Frontal cortex (tissue), 4 donors: ENCODE results near the gene PLCB1. TPM values are rescaled to one million over a fixed set of nuclear protein-coding genes. Genes with fewer than 3 reads are reported as not detected.
A peak's percentile ranks its signal among the peaks of the same experiment; 100 is the strongest.

Experiments used
- DNase-seq, 2 donors: peaks; one replicate each; pipeline ENCODE4 v3.0.0; 2012; ENCODE audit warnings: low spot score in 2 of 2
- FAIRE-seq: peaks from 2 replicates; lab custom pipeline; 2012; peaks lifted over from hg19 to GRCh38; lab: Jason Lieb, UNC
- total RNA-seq: library from RNA; depleted of rRNA; stranded (reverse); fragments of >200 nt; gene quantifications from one replicate; pipeline ENCODE4 v1.2.3, GENCODE V29; 2014
- donor health status: control.
- donor health status: control.
- donor health status: control.

Gene PLCB1
- total RNA-seq, 1 donor from 2014 or later: 48.9 TPM

DNA sequence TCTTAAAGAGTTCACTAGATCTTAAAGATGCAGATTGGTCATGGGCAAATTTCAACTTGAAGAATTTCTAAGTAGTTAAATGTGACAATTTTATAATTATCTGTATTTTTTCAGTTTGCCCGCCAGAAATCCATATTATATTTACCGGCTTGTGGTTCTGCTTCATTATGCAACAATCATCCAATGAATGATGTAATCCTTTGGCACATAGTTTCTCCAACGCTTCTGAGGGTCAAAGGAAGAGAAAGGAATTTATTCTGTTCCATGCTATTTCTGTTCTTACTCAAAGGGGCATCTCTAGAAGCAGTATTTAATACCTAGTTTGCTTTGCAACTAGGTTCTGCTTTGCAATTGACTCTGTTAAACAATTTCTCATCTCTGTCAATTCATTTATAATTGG, 577.6 kb downstream of the PLCB1 start:
- DNase-seq: no peak
- no peak for FAIRE-seq

DNA sequence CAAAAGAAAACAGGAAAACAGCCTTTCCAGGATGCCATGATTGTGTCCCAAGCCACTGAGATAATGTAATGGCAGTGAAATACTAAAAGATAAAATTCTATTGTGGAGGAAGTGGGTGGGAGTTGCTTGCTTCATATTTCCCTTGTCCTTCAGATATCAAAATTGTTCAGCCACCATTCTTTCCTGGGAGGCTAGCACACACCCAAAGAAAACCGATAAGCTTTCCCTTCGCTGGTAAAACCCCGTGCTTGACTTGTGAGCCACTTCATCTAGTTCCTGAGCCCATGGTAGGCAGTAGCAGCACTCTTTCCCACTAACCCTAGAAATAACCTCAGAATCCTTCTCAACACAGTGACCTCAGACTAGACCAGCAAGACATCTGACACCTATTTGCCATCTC, 579.4 kb downstream of the PLCB1 start:
- FAIRE-seq (no peak), DNase-seq (no peak)

DNA sequence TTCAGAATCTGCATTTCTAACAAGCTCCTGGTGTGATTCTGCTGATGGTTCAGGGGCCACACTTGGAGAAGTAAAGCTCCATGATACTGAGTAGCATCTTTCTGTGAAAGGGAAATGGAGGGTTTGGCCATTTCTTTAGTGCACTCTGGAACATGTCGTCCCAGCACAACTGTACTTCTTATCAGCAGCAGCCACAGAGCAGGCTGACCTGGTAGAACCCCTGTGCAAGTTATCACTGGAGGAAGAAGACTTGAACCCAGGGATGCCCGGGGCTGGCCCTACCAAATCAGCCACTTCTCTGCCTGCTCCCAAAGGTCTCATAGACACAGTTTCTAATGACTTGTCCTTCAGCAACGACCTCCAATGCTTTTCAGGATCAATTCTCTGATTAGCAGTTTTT, 582.1 kb downstream of the PLCB1 start:
- no peak for DNase-seq
- FAIRE-seq: no peak

DNA sequence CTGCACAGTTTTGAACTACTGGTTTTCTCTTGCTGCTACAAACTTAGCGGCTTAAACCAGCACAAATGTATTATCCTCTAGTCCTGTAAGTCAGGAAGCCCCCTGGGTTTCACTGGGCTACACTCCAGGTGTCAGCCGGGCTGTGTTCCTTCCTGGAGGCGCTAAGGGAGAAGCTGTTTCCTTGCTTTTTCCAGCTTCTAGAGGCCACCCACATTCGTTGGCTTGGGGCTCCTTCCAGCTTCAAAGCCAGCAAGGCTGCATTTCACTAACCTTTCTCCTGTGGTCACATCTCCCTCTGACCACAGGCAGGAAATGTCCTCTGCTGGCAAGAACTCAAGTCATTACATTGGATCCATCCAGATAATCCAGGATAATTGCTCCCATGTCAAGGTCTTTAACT, 586.2 kb downstream of the PLCB1 start:
- DNase-seq (no peak), FAIRE-seq (no peak)

DNA sequence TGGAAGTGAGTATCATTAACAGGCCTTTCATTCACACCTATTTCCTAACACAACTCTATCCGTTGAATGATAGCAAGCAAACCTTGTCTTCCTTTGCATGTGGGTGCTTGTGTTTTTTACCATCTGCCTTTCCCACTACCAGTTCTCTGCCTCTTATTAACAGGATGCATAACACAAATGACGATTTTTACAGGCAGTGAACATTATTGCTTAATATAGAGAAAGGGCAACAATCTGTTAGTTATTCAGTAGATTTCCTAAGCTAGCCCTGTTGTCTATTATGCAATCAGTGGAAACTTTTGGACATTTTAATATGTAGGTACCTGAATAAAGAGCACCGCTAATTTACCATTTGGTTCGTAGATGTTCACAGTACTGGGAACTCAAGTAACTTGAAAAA, 588.0 kb downstream of the PLCB1 start:
- DNase-seq (no peak), FAIRE-seq (no peak)

DNA sequence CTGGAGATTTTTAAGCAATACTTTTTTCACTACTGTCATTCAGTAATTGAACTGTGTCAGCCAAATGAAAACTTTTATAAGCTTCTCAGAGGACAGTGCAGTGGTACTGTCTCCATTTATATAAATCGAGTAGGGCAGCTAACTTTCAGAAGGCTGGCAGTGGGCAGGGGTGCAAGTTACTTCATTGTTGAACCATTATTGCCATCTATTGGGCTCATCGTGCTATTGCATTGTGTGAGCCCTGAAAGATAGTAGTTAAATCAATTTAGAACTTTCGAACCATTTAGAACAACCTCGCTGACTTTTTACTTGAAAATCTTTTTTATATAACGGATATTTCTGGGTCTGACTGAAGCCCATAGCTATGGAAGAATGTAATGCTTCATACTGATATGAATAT, 589.0 kb downstream of the PLCB1 start:
- FAIRE-seq (peak; percentile 44), DNase-seq (no peak)

DNA sequence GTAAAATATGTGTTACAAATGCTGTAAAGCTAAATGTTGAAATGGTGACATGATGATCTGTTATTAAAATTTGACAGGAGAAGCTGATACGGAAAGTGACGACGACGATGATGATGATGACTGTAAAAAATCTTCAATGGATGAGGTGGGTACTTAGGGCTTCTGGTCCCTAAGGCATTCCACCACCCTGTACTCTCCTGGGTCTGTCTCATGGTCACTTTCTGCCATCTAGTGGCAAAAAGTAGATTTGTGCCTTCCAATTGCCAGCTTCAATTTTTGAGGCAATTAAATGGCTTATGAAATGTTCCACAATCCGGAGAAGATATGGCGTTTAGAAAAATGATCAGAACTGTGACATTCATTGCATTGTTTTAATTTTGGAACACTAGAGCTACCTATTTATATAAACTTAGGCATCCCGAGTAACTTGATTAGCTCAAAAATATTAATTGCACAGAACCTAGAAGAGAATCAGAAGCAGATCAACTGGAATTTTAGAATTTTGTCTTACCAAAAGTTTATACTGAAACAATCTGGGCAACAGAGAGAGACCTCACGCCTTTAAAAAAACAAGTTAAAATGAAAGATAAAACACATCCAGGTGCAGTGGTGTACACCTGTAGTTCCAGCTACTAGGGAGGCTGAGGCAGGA, 590.3 kb downstream of the PLCB1 start:
- FAIRE-seq: peak; percentile 64

DNA sequence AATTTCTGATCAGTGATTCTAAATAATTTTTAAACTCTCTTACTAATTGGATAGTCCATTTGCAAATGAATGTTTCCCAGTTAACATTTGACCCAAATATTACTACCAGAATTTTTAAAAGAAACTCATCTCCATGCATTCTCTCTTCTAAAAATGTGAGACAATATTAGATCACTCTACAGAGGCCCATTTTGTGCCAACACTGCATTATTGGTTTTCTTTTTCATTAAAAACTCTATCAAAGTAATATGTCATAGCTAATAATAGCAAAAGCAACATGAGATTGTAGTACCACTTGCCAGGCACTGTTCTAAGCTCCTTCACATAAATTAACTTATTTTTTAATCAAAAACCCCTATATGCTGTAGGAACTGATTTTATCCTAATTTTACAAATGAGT, 591.2 kb downstream of the PLCB1 start:
- DNase-seq (no peak), FAIRE-seq (no peak)

More for the DNA sequence above, 590.3 kb downstream of the PLCB1 start:
- DNase-seq: peak in 1 of 2 donors; percentile 7

DNA sequence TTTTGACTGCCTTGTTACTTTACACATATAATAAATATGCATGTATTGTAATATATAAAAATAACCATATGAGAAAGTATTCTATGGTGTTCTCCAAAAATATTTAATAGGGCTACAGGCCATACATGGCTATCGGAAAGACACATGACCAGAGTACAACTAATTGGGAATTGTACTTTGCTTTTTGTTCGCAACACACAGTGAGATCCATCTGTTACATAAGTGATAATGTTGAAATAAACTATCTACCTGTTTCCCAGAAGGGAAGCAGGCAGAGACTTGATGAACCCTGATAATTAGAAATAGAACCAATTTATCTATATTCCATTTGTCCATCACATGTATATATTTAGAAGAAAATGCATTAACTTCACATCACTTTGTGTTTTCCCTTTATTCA, 592.8 kb downstream of the PLCB1 start:
- no peak for FAIRE-seq

DNA sequence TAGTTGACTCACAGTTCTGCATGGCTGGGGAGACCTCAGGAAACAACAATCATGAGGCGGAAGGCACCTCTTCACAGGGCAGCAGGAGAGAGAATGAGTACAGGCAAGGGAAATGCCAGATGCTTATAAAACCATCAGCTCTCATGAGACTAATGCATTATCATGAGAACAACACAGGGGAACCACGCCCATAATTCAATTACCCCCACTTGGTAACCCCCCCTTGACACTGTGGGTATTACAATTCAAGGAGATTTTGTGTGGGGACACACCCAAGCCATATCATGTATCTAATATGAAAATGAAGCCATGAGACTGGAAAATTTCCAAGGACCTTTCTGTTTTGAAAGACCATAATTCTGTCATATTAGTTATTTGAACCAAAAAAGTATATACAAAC, 594.4 kb downstream of the PLCB1 start:
- FAIRE-seq (no peak), DNase-seq (no peak)

More for the DNA sequence above, 592.8 kb downstream of the PLCB1 start:
- no peak for DNase-seq

DNA sequence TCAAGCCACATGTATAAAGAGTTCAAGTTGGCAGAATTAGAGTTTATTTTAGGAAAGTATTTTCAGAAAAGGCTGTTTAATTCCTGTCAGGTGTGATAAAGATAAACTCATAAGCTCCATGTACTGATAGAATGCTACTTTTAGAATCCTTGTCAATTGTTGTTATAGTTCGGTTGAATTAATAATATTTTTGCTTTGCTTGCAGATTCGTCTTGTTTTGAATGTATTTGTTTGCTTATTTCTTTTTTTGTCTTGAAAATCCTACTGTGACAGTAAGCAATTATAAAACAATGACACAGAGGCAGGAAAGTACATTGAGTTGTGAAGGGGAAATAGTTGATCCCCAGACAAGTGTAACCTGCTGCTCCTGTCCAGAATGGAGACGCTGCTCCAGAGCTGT, 602.9 kb downstream of the PLCB1 start:
- FAIRE-seq (no peak), DNase-seq (no peak)

DNA sequence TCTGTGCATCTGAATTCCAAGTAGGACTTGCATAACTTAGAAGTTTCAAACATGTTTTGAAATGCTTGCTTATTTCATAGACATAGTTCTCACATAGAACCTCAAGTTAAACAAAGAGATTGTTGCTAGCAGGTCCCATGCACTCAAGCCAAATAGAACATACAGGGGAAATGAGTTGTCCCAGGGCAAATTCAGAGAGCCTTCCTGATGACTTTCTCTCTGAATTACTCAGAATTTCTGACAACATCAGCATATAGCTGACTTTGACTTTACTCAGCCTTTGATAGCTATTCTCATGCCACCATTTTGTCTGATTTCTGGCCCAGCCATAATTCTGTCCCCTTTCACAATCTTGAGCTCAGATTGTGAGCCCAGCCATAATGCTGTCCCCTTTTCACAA, 603.6 kb downstream of the PLCB1 start:
- DNase-seq (no peak), FAIRE-seq (no peak)

DNA sequence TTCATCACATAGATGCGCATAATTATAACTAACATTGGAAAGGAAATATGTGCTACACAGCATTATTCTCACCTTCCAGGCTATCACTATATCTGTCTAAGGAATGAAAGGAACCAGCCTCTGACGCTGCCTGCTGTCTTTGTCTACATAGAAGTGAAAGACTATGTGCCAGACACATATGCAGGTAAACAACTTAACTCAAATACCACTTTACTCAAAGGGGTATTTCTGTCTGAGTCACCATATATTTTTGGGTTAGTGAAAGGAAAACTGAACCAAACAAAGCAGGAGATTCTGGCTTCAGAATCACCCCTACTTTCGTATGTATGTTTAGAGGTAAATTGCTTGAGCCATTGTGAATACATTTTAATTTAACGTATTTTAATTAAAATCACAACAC, 608.2 kb downstream of the PLCB1 start:
- DNase-seq (no peak), FAIRE-seq (no peak)

DNA sequence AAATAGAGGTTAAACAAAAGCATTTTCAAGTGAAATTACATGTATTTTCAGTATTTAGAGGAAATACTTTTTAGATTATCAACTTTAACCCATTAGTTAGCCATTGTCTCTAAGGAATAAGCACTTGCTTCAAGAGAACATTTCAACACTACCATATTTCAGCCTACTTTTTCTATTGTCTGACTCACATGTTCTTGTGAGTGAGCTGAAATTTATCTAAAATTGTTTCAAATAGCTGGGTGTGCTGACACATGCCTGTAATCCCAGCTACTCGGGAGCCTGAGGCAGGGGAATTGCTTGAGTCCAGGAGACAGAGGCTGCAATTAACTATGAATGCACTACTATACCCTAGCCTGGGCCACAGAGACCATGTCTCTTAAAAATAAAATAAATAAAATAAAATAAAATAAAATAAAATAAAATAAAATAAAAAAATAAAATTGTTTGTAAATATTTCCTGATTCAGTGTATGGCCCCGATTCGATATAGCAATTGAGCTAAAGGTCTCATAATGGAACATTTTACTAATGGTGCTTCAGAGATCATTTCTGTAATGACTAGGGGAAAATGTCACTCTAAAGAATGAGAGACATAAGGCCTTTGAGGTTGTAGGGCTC, 612.3 kb downstream of the PLCB1 start:
- DNase-seq: no peak
- no peak for FAIRE-seq

DNA sequence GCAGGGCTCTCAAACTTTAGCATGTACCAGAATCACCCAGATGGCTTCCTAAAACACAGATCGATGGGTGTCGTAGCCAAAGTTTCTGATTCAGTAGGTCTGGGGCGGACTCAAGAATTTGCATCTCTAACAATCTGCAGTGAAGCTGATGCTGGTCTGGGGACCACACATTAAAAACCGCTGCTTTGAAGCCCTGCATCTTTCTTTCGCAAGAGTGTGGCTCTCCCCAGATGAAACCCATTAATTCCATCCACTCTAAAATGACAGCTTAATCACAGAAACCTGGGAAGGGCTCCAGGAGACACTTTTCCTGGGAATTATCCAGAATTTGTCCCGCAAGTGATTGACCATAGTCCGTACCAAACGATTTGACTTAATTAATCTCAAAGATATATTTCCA, 617.0 kb downstream of the PLCB1 start:
- DNase-seq: no peak
- no peak for FAIRE-seq

DNA sequence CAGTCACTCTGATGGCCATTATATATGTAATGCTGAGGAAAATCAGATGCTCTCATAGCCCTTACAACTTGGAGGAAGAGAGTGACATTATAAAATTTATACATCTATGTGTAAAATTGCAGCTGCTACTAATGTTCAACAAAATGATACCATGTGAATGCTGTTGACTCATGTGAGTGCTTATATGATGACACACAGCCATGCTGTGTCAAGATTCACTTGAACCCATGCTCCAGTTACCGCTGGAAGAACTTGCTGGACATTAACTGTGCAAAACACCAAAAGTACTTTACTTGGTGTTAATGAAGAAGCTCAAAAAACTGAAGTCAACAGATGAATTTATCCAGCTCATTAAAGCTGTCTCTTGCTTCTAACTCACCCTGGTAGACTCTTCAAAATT, 617.9 kb downstream of the PLCB1 start:
- no peak for FAIRE-seq
- no peak for DNase-seq

DNA sequence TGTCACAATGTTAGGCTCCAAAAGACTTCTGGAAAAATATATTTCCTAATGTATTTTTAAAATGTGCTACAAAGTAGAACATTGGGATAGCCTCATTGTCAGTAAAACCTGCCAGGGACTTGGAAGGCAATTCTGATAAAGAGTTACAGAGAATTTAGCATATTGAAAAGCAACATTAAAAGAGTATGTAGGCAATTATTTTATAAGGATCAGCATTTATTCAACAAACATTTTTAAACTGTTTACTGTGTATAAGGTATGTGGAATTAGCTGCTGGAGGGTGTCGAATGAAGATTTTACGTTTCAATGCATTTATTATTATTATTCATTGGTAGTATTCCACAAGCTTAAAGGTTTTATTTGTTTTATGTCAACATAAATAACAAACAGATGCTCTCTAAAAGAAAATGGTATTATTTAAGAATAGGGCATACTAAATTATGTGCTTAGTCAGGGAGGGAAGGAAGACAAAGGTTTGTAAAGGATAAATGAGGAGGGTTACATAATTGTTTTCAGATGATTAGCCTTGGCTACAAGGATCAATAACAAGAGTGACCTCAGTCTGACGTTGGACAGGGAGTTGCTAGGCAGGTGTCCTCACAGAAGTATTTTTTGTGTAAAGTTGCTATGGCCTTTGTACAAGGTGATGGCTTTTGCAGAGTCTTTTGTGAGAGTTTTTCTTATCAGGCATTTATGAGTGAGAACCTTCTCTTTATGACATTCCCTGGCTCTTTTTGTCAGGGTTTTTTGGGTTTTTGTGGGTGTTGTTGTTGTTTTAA, 623.5 kb downstream of the PLCB1 start:
- DNase-seq (no peak), FAIRE-seq (no peak)

DNA sequence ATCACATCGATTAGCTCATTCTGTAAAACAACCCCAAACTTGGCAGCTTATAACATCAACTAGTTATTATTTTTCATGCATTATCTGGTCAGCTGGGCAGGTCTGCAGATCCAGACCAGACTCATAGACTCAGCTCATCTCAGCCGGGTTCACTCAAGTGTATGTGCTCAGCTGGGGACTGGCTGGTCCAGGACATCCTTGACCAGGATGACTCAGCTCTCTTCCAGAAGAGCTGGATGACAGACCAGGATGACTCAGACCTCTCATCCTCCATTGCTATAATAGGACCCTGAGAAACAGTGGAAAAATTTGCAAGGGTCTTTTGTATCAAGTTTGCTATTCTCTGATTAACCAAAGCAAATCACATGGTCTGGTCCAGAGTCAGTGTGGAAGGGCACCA, 624.3 kb downstream of the PLCB1 start:
- FAIRE-seq: no peak
- DNase-seq: peak in 1 of 2 donors; percentile 26

DNA sequence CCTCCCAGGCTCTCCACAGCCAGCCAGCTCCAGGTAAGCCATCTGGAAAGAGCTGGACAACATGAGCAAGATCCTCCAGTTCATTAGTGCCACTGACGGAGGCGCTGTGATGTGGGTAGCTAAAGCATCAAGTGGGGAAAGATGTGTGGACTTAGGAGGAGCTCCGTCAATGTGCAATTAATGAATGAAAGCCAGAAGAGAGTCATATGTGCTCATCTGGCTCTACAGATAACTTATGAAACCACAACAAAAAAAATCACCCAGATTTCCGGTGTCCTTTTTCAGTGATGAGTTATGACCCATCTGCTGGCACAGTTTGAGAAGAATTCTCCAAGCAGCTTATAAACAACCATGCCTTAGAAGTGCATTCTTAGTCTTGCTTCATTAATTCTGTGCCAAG, 625.1 kb downstream of the PLCB1 start:
- DNase-seq: no peak
- no peak for FAIRE-seq

DNA sequence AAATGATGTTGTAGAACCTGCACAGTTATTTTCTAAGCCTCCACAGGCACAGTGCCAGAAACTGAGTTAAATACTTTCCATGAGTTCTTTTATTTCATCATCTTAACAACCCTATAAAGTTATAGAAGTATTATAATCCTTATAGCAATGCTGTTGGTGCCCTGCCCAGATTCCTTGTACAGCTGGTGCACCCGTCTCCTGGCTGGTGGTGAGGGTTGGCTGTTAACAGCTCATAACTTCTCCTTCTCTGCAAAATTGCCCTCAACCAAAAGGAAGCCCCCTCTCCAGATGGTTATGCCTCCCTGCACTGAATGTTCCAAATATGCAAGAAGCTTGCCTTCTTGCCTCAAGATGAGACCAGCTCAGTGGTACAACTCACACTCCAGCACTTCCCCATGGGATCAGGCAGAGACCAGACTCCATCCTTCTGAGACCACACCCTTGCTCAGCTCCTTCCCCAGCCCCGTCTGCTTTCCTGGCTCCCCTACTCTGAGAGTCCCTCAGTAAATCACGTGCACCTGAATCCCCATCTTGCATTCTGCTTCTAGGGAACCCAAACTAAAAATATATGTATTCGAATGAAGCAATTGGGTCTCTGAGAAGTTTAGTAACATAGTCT, 632.4 kb downstream of the PLCB1 start:
- DNase-seq: no peak
- no peak for FAIRE-seq

DNA sequence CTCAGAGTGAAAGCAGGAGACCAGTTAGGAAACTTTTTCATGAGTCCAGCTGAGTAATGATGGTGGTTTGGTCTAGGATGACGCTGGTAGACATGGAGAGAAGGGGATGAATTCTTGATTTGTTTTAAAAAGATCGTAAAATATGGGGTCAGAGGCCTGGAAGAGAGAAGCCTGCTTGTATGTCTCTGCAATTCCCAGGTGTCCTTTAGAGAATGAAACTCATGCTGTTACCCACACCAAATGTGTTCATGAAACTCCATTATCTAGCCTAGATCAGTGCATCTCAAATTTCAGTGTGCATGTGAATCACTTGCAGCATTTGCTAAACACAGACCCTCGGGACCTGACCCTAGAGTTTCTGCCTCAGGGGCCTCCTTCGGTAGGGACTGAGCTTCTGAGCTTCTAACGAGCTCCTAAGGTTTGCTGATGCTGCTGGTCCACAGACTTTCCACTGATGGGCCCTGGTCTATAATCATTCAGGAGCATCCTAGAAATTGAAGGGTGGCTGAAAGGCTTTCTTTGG, 634.9 kb downstream of the PLCB1 start:
- DNase-seq (no peak), FAIRE-seq (no peak)
